Measurements from ENCODE around the gene SERBP1.

SERBP1 gene

DNA sequence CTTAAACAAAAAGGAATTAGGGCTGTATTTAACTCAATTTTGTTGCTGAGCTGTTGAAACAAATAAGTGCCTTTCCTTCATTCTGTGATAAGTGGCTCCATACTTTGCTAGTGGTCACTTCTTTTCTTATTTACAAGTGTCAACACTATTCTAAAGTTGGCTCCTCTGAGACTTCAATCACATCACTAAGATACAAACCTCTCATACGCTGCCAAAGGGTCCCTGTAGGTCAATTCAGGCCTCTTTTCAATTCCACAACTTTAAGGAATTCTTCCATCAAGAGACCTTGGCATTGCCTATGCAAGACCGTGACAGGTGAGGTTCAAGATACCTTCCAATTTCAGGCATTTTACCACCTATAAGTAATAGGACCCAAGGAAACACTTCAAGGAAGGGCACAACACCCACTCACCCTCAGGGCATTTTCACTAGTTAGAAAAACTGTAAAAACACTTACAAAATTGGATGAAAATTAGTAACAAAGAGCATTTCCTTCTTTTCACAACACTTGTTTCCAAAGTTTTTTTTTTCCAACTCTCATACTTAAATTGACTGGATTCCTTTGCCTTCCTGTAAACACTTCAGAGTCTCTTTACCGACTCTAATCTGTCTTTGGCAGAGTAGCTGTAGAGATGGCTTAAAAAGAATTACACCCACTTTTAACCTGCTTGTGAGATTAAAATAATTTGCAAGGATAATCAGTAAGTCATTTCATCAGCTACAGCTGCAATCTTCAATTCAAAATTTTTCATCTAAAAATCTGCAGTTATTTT, 24.5 kb downstream of the SERBP1 start:
- no peak for DNase-seq

GRCh38 chr1:67404212-67404620, 26.0 kb downstream of the SERBP1 start:
- no peak for DNase-seq

DNA sequence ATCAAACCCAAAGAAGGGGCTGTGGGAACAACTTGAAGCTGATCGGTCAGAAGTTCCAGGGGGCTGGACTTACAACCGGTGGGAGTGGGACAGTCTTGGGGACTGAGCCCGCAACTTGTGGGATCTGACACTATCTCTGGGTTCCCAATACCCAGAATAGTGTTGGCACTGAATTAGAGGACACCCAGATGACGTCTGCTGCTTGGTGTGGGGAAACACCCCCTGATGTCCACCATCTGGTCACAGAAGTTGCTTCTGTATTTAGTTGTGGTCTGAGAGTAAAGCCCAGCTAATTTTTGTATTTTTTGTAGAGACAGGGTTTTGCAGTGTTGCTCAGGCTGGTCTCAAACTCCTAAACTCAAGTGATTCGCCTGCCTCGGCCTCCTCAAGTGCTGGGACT, 28.8 kb downstream of the SERBP1 start:
- no peak for DNase-seq

DNA sequence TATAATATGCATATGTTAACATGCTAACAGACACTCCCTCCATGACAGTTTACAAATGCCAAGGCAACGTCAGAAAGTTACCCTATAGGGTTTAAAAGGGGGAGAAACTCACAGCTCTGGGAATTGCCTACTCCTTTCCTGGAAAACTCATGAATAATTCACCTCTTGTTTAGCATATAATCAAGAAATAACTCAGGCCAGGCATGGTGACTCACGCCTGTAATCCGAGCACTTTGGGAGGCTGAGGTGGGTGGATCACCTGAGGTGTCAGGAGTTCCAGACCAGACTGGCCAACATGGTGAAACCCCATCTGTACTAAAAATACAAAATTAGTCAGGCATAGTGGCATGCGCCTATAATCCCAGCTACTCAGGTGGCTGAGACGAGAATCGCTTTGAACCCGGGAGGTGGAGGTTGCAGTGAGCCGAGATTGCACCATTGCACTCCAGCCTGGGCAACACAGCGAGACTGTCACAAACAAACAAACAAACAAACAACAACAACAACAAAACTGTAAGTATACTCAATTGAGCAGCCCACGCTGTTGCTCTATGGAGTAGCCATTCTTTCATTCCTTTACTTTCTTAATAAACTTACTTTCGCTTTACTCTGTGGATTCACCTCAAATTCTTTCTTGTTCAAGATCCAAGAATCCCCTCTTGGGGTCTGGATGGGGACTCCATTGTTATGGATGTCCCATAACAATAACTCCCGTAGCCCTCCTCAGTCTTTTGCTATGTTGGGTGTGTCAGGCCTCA, 30.0 kb downstream of the SERBP1 start:
- peak in 1 of 2 experiments; percentile 11 for DNase-seq

DNA sequence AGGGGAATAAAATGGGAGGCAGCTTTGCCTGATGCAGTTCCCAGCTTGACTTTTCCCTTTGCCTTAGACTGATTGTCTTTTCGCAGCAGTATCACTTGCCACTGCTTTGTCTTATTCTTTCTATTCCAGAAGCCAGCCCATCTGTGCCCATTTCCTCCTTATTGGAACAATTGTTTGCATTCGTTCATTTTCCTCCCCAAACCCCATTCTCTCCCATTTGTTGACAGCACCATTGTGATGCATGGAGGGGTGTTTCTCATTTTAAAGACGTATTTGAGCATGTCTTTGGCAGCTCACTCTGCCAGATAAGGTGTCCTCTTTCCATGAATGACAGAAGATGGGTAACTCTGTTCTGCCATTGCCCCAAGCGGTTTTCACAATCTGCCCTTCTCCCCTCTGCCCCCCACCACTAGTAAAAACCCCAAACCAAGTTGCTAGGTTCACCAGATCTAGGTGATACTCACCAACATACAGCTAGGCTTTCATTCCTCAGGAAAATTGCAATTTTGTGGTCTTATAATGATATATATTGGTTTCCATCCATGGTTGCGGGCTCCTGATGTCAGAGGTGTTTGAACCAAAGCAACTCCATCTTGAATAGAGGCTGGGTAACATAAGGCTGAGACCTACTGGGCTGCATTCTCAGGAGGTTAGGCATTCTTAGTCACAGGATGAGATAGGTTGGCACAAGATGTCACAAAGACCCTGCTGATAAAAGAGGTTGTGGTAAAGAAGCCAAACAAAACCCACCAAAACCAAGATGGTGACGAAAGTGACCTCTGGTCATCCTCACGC, 30.8 kb downstream of the SERBP1 start:
- no peak for DNase-seq

- no peak for DNase-seq
Observed at GRCh38 chr1:67394548-67394947, 35.7 kb downstream of the SERBP1 start.

- DNase-seq = no peak
Observed at GRCh38 chr1:67393737-67394136, 36.5 kb downstream of the SERBP1 start.

DNA sequence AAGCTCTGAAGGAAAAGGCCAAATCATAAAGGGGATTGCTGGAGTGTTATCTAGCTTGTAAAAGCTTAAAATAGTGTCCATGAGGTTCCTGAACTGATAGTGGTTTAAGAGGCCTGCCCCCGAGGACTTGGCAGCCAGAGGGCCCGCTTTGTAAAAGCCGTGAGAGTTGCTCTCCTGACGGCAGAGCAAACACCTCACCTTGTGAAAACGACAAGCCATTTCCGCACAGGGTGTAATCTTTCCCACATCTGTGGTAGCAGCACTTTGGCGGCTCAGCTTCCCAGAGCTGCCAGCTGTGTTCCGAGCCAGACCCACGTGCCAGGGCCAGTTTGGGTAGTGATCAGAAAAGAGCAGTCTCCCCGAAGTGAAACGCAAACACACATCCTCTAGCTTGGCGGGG, 37.0 kb downstream of the SERBP1 start:
- no peak for DNase-seq

DNA sequence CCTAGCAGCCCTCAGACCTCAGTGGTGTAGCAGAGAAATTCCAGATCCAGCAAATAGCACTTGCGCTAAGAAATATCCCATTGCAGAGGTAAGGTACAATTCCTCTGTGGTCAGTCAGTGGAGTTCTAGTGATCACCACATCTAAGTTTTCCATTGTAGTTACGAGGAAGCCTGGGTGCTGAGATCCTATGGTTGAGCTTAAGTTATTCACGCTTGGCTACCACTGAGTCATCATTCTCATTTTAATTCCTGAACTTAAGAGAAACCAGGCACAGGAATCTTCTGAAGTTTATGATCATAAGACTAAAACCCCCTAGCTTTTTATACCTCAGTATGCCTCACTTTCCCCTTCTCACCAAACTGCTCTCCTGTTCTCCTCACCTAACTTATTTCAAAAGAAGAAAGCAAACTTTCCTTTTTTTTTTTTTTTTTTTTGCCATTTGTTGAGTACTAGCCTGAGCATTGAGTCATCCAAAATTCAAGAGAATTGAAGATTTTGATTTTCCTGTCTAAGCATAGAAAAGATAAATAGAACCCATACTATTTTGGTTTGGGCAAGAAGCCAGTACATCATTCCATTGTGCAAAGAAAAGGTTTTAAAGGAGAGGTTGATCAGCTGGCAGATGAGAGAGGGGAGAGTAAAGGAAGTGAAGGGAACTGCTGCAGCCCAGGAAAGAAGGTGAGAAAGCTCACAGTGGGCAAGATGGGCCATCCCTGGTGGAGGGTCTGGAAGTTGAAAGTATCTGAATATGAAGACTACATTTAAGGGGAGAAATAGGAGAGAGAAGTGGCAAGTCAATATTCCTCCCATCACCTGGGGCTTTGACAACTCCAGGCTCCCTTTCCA, 39.9 kb downstream of the SERBP1 start:
- no peak for DNase-seq

DNA sequence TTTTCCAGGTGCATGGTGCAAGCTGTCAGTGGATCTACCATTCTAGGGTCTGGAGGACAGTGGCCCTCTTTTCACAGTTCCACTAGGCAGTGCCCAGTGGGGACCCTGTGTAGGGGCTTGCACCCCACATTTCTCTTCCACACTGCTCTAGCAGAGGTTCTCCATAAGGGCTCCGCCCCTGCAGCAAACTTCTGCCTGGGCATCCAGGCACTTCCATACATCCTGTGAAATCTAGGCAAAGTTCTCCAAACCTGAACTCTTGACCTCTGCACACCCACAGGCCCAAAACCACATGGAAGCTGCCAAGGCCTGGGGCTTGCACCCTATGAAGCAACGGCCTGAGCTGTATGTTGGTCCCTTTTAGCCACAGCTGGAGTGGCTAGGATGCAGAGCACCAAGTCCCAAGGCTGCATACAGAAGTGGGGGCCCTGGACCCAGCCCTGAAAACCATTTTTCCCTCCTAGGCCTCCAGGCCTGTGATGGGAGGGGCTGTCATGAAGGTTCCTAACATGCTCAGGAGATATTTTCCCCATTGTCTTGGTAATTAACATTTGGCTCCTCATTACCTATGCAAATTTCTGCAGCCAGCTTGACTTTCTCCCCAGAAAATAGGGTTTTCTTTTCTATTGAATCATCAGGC, 46.1 kb downstream of the SERBP1 start:
- no peak for DNase-seq

GRCh38 chr1:67382292-67382691, 47.9 kb downstream of the SERBP1 start:
- no peak for DNase-seq

DNA sequence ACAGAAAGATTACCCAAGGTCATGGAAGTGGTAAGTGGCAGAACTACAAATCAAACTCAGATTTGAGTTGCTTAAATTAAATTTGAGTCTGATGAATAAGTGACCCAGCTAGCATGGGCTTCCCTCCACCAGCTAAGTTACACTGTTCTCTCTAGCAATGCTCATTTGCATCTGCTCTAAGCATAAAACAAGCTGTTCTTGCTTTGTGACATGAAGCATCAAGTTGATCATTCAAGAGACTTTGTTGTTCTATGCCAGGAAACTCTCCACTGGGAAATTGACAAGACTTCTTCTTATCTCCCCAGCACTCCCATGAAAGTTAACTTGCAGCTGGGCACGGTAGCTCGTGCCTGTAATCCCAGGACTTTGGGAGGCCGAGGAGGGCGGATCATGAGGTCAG, 49.0 kb downstream of the SERBP1 start:
- no peak for DNase-seq

DNA sequence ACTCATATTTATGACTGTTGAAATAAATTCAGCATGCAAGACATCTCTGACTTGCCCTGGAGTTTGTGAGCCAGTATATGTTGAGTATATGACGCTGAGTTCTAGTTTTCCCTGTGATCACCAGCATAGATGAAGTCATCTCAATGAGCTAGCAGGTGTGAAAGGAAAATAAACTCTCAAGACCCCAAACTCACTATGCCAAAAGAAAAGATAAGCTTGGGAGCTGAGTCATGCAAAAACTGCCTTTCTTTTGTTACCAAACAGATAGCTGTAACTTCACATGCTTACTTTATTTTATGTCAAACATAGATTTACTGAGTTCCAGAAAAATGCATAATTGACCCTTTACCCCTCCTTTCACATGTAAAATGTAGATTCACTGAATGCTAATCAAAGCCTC, 52.9 kb downstream of the SERBP1 start:
- DNase-seq = no peak

GRCh38 chr1:67376381-67376780, 53.8 kb downstream of the SERBP1 start:
- no peak for DNase-seq

DNA sequence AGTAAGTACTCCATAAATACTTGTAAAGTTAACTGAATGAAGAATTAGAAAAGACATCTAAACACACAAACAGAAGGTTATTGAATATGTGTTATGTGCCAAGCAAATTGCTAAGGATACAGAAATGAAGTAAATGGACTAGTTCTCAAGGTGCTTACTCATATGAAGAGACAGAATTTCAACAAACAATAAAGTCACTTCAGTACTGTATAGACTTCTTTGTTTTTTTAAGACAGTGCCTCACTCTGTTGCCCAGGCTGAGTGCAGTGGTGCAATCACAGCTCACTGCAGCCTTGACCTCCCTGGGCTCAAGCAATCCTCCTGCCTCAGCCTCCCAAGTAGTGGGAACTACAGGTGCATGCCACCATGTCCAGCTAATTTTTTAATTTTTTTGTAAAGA, 57.3 kb downstream of the SERBP1 start:
- no peak for DNase-seq

GRCh38 chr1:67372136-67372535, 58.1 kb downstream of the SERBP1 start:
- no peak for DNase-seq

GRCh38 chr1:67371681-67372080, 58.5 kb downstream of the SERBP1 start:
- DNase-seq = no peak

GRCh38 chr1:67371043-67371442, 59.2 kb downstream of the SERBP1 start:
- no peak for DNase-seq

- no peak for DNase-seq
Observed at GRCh38 chr1:67368046-67368514, 62.1 kb downstream of the SERBP1 start.

DNA sequence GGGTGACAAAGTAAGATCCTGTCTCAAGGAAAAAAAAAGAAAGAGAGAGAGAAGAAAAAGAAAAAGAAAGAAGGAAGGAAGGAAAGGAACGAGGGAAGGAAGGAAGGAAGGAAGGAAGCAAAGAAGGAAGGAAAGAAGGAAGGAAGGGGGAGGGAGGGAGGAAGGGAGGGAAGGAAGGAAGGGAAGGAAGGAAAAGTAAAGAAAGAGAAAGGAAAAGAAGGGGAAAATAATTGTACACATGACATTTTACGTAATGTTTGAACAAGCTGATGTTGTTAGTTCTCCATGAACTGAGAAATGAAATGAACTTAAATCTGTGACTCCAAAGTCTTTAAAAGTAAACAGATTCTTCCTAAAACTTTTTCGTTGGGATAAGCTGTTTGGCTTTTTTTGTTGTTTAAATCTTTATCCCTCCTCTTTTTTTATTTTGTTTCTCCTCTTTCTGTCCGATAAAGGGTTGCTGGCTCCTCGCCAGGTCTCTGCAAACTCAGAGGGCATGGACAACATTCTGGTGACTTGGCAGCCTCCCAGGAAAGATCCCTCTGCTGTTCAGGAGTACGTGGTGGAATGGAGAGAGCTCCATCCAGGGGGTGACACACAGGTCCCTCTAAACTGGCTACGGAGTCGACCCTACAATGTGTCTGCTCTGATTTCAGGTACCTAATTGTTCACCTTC, 62.7 kb downstream of the SERBP1 start:
- DNase-seq = no peak

GRCh38 chr1:67361641-67362040, 68.6 kb downstream of the SERBP1 start:
- DNase-seq = no peak

Measured in activated CD4-positive, alpha-beta T cell treated with anti-CD3 and anti-CD28 coated beads, Interleukin-2, amount 50 U/mL, for 4 hours (primary cell).